ENCODE data around the gene MAGI3. TPM values are rescaled to one million over a fixed set of nuclear protein-coding genes. Genes with fewer than 3 reads are reported as not detected.

MAGI3 gene
- total and polyA plus RNA-seq, 2 of the 13 experiments (the other 11 are each of a cell fraction or from before 2014, with no cell fraction given) = 4.0 to 11.8 TPM

DNA sequence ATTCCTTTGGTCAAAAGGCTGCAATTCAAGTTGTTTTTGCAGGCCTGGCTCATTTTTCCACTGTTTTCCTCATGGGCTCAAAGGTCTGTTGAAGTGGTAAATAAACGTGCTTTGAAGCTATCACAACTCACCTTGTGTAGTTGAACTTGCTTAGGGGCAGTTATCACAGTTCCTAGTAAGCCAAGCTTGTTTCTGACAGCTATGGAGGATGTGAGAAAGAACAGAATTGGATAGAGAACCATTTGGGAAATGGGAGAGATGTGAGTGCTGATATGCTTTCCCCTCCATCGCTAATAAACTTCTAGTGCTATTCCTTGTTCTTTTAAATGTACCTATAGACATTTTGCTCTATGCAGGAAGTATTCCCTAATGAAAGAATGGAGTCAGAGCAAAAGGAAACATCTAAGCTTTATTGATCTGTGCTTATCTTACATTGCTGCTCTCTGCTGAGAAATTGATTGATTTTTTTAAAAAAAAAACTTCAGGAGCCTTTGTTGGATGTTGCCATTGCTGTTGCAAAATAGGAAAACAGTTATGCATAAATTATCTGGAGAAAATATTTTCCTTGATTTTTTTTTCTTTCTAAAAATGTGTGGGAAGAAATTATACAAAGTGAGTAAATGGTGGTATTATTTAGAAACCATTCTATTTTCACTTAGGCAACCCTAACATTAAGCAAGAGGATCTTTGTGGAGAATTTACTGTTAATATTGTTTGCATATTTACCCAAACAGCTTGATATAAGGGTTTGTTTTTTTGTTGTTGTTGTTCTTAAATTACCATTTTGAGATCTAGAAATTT lies 118.2 kb downstream of the MAGI3 start (continued):
- peak; percentile 86 for TF ChIP-seq ZNF644 (CRISPR knock-in tag; IDR thresholded peaks at IDR 0.05; ENCODE audit: low read depth)
- TF ChIP-seq MAZ (IDR thresholded peaks at IDR 0.05; ENCODE audit: borderline replicate concordance, low read depth, low read length) = no peak
- TF ChIP-seq MAZ (CRISPR knock-in tag; IDR thresholded peaks at IDR 0.05; ENCODE audit: low read depth) = no peak
- no peak for TF ChIP-seq NFIB (CRISPR knock-in tag; IDR thresholded peaks at IDR 0.05; ENCODE audit: borderline replicate concordance)
- no peak for TF ChIP-seq ZNF17 (CRISPR knock-in tag; IDR thresholded peaks at IDR 0.05)
- TF ChIP-seq RARA (CRISPR knock-in tag; IDR thresholded peaks at IDR 0.05) = peak; percentile 94
- TF ChIP-seq, protein P1, sequence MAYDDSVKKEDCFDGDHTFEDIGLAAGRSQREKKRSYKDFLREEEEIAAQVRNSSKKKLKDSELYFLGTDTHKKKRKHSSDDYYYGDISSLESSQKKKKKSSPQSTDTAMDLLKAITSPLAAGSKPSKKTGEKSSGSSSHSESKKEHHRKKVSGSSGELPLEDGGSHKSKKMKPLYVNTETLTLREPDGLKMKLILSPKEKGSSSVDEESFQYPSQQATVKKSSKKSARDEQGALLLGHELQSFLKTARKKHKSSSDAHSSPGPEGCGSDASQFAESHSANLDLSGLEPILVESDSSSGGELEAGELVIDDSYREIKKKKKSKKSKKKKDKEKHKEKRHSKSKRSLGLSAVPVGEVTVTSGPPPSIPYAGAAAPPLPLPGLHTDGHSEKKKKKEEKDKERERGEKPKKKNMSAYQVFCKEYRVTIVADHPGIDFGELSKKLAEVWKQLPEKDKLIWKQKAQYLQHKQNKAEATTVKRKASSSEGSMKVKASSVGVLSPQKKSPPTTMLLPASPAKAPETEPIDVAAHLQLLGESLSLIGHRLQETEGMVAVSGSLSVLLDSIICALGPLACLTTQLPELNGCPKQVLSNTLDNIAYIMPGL (CRISPR knock-in tag; IDR thresholded peaks at IDR 0.05; ENCODE audit: borderline replicate concordance in 1 of 2, low read depth in 1 of 2) = 0 out of 4 replicates have a peak, but pooled peaks of 1 of the 2 experiments have one; percentile 19
- peak; percentile 65; the same call in 1 of the 2 replicates for TF ChIP-seq SALL1 (CRISPR knock-in tag; IDR thresholded peaks at IDR 0.05)
- TF ChIP-seq, protein P2, sequence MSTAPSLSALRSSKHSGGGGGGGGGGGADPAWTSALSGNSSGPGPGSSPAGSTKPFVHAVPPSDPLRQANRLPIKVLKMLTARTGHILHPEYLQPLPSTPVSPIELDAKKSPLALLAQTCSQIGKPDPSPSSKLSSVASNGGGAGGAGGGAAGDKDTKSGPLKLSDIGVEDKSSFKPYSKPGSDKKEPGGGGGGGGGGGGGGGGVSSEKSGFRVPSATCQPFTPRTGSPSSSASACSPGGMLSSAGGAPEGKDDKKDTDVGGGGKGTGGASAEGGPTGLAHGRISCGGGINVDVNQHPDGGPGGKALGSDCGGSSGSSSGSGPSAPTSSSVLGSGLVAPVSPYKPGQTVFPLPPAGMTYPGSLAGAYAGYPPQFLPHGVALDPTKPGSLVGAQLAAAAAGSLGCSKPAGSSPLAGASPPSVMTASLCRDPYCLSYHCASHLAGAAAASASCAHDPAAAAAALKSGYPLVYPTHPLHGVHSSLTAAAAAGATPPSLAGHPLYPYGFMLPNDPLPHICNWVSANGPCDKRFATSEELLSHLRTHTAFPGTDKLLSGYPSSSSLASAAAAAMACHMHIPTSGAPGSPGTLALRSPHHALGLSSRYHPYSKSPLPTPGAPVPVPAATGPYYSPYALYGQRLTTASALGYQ (CRISPR knock-in tag; IDR thresholded peaks at IDR 0.05) = peak; percentile 79
- TF ChIP-seq, protein P3, sequence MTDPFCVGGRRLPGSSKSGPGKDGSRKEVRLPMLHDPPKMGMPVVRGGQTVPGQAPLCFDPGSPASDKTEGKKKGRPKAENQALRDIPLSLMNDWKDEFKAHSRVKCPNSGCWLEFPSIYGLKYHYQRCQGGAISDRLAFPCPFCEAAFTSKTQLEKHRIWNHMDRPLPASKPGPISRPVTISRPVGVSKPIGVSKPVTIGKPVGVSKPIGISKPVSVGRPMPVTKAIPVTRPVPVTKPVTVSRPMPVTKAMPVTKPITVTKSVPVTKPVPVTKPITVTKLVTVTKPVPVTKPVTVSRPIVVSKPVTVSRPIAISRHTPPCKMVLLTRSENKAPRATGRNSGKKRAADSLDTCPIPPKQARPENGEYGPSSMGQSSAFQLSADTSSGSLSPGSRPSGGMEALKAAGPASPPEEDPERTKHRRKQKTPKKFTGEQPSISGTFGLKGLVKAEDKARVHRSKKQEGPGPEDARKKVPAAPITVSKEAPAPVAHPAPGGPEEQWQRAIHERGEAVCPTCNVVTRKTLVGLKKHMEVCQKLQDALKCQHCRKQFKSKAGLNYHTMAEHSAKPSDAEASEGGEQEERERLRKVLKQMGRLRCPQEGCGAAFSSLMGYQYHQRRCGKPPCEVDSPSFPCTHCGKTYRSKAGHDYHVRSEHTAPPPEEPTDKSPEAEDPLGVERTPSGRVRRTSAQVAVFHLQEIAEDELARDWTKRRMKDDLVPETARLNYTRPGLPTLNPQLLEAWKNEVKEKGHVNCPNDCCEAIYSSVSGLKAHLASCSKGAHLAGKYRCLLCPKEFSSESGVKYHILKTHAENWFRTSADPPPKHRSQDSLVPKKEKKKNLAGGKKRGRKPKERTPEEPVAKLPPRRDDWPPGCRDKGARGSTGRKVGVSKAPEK (CRISPR knock-in tag; IDR thresholded peaks at IDR 0.05; ENCODE audit: borderline replicate concordance) = no peak
- peak; percentile 66; the same call in 1 of the 2 replicates for TF ChIP-seq IRF2 (CRISPR knock-in tag; IDR thresholded peaks at IDR 0.05)
- TF ChIP-seq ZNF33A (CRISPR knock-in tag; IDR thresholded peaks at IDR 0.05; ENCODE audit: borderline replicate concordance) = no peak
- no peak for TF ChIP-seq ZSCAN22 (CRISPR knock-in tag; IDR thresholded peaks at IDR 0.05)
- TF ChIP-seq MIXL1 (CRISPR knock-in tag; IDR thresholded peaks at IDR 0.05) = peak; percentile 81
- no peak for TF ChIP-seq MYC (CRISPR knock-in tag; IDR thresholded peaks at IDR 0.05; ENCODE audit: borderline replicate concordance)
- TF ChIP-seq, protein P4, sequence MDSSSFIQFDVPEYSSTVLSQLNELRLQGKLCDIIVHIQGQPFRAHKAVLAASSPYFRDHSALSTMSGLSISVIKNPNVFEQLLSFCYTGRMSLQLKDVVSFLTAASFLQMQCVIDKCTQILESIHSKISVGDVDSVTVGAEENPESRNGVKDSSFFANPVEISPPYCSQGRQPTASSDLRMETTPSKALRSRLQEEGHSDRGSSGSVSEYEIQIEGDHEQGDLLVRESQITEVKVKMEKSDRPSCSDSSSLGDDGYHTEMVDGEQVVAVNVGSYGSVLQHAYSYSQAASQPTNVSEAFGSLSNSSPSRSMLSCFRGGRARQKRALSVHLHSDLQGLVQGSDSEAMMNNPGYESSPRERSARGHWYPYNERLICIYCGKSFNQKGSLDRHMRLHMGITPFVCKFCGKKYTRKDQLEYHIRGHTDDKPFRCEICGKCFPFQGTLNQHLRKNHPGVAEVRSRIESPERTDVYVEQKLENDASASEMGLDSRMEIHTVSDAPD (CRISPR knock-in tag; IDR thresholded peaks at IDR 0.05) = no peak
- TF ChIP-seq ZMYM4 (CRISPR knock-in tag; IDR thresholded peaks at IDR 0.05) = 0 out of 2 replicates have a peak, but pooled peaks have one; percentile 44
- TF ChIP-seq ZNF282 (IDR thresholded peaks at IDR 0.05; ENCODE audit: partially characterized antibody) = no peak
- TF ChIP-seq PHF21A (CRISPR knock-in tag; IDR thresholded peaks at IDR 0.05) = peak; percentile 61
- TF ChIP-seq HNF4A (CRISPR knock-in tag; IDR thresholded peaks at IDR 0.05) = peak; percentile 97
- TF ChIP-seq IKZF4 (CRISPR knock-in tag; IDR thresholded peaks at IDR 0.05; ENCODE audit: borderline replicate concordance, low read depth, not compliant biosample characterization) = no peak
- TF ChIP-seq ATAD3A (CRISPR knock-in tag; IDR thresholded peaks at IDR 0.05) = no peak
